Mesodermal cell (in vitro differentiated cells): ENCODE data around the gene FAM240B.

ENCODE experiments used
- H3K27ac ChIP-seq: 2 replicates; pipeline ENCODE4 v1.7.0; 2013; ENCODE audit warnings: mild to moderate bottlenecking, low read depth, low read length, moderate library complexity; ENCODE audit not compliant: severe bottlenecking
- H3K36me3 ChIP-seq: 2 replicates; pipeline ENCODE4 v1.7.1; 2013; ENCODE audit warnings: mild to moderate bottlenecking, low read length, moderate library complexity; ENCODE audit not compliant: control insufficient read depth, insufficient read depth
- H3K4me1 ChIP-seq: one replicate; pipeline ENCODE4 v1.7.1; 2013; ENCODE audit warnings: mild to moderate bottlenecking, low read length; ENCODE audit not compliant: insufficient read depth, control insufficient read depth, poor library complexity, severe bottlenecking
- H3K4me3 ChIP-seq: 2 replicates; pipeline ENCODE4 v1.7.0; 2013; ENCODE audit warnings: low read length, control low read depth, mild to moderate bottlenecking; ENCODE audit not compliant: insufficient read depth, poor library complexity, severe bottlenecking; ENCODE audit errors: extremely low read depth
- H3K9me3 ChIP-seq: 2 replicates; pipeline ENCODE4 v1.7.1; 2013; ENCODE audit warnings: mild to moderate bottlenecking, low read length, moderate library complexity; ENCODE audit not compliant: control insufficient read depth
- WGBS, 2 experiments: methylation state at CpG; one replicate each; pipeline ENCODE4 v1.1.5; 2013; ENCODE audit warnings: missing lambda C conversion rate in 2 of 2; ENCODE audit not compliant: insufficient coverage in 2 of 2; 5-methylcytosine and 5-hydroxymethylcytosine counted together

FAM240B gene

DNA sequence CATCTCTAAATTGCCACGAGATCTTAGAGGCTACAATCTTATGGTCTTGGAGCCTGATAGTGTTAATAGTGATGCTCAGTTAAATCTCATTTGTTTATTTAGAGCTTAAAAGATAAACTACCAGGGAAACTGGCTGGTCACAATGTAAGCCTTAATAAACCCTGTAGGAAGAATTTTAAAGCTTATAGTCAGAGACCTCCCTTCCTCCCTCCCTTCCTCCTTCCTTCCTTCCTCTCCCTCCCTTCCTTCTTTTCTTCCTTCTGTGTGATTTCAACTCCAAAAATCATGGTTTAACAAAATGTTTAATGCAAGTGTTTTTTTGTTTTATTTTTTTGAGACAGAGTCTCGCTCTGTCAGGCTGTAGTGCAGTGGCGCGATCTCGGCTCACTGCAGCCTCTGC lies 14.9 kb upstream of the FAM240B start:
- Histone ChIP-seq H3K36me3 (no peaks in the 10 kb centered on the region), H3K9me3 (no peaks in the 10 kb centered on the region), H3K27ac (no peak overlapping the region), H3K4me3 (no peak overlapping the region), H3K4me1 (no peaks in the 10 kb centered on the region)
- WGBS, 2 experiments = 89 to 98% methylated on average over 4 to 5 of the region's 5 CpGs

DNA sequence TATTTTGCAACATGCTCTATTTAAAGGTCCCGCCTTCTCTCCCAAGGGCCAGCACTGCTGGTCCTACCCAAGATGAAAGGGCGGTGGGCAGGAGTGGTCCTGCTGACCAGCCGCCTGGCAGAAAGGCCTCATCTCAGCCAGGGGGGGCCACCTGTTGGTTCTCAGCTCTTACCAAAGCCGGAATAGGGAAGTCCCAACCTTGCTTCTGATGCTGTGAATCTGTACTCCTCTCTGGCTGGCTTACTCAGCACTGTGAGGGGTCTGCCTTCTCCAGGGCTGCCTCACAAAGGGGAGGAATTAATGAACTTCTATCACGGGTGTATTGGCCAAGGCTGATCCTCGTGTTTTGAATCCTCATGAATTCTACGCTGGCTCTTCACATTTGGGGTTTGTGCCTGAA lies 13.6 kb upstream of the FAM240B start:
- no peak overlapping the region for H3K4me3 ChIP-seq
- no peaks in the 10 kb centered on the region for H3K36me3 ChIP-seq
- H3K27ac ChIP-seq = no peak overlapping the region
- no peaks in the 10 kb centered on the region for H3K9me3 ChIP-seq
- H3K4me1 ChIP-seq = no peaks in the 10 kb centered on the region
- 82 to 85% methylated on average over 6 to 7 of the region's 7 CpGs for WGBS, 2 experiments

DNA sequence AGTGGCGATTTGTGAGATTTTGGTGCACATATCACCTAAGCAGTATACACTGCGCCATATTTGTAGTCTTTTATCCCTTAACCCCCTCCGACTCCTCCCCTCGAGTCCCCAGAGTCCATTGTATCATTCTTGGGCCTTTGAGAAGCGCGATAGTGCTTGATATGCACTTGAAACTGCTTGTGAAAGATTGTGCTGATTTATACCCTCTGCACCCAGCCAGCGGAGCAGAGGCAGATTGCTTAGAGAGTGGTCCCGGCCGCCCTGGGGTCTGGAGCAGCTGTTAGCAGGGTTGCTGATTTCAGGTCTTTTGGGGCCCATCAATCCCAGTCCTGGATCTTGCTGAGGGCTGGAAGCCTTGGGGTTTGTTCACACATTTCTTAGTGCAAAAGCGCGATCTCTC lies 13.0 kb upstream of the FAM240B start:
- Histone ChIP-seq H3K4me1 (no peaks in the 10 kb centered on the region), H3K27ac (no peak overlapping the region), H3K9me3 (no peaks in the 10 kb centered on the region), H3K36me3 (no peaks in the 10 kb centered on the region), H3K4me3 (no peak overlapping the region)
- WGBS, 2 experiments = 91 to 96% methylated on average over 4 to 8 of the region's 11 CpGs

DNA sequence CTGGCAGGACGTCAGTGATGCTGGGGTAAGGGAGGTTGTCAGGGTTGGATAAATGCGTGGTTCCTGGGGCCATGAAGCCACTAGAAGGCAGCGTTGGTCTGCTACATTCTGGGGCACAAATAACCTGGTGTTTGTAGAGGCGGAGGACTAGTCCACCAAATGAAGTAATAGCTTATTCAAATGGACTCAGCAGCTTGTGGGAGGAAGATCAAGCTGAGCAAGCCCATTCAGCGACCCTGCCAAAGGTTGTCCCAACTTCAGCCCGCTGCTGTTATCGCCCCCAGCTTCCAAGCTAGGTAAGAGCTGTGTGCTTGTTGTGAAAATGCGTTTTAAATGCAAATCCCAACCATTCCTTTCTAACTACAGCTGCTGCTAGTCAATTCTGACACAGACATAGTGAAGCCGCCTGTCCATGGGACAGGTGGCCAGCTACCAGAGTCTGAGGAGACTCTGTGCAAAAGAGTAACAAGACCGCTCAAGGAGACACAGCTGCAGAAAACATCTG lies 7.6 kb upstream of the FAM240B start:
- H3K4me1 ChIP-seq = no peaks in the 10 kb centered on the region
- H3K4me3 ChIP-seq = no peak overlapping the region
- no peaks in the 10 kb centered on the region for H3K9me3 ChIP-seq
- H3K36me3 ChIP-seq = no peaks in the 10 kb centered on the region
- no peak overlapping the region for H3K27ac ChIP-seq
- WGBS, 2 experiments = 20 to 32% methylated on average over 4 to 7 of the region's 10 CpGs

DNA sequence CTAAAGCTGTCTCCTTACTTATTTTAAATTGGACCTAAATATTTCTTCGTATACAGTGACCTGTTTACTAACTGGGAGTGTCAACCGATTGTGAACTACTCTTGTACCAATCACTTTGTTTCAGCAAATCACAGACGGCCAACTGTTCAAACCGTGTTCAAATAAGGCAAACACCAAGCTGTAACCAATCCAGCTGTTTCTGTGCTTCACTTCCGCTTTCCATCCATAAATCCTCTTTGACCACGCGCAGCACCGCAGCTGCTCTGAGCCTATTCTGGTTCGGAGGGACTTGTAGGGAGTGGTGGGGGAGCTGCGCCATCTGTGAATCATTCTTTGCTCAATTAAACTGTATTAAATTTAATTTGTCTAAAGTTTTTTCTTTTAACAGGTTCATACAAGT lies 4.8 kb upstream of the FAM240B start:
- no peaks in the 10 kb centered on the region for H3K4me1 ChIP-seq
- no peaks in the 10 kb centered on the region for H3K36me3 ChIP-seq
- 77 to 100% methylated on average over 3 to 4 of the region's 10 CpGs for WGBS, 2 experiments

DNA sequence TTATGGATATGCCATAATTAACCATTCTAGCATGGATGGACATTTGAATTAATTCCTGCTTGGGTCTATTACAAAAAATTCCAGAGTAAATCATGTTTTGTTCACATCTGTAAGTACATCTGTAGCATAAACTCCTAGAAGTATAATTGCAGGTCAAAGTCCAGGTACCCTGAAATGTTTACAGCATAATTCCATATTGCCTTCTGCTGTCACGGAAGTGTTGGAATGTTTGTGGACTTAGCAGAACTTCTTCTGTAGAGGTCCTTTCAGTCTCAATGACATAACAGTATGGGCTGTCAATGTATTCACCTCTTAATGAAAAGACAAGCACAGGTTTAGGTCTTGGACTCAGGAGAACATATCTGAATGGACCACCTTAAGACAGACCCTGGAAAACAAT lies 1.8 kb downstream of the FAM240B start:
- no CpG with 5 or more reads among the region's 1 CpG for WGBS, 2 experiments
- Histone ChIP-seq H3K9me3 (no peaks in the 10 kb centered on the region), H3K36me3 (no peaks in the 10 kb centered on the region), H3K27ac (no peak overlapping the region), H3K4me3 (no peak overlapping the region), H3K4me1 (no peaks in the 10 kb centered on the region)

More for the DNA sequence above, 4.8 kb upstream of the FAM240B start:
- no peak overlapping the region for H3K4me3 ChIP-seq
- H3K9me3 ChIP-seq = no peaks in the 10 kb centered on the region
- no peak overlapping the region for H3K27ac ChIP-seq

DNA sequence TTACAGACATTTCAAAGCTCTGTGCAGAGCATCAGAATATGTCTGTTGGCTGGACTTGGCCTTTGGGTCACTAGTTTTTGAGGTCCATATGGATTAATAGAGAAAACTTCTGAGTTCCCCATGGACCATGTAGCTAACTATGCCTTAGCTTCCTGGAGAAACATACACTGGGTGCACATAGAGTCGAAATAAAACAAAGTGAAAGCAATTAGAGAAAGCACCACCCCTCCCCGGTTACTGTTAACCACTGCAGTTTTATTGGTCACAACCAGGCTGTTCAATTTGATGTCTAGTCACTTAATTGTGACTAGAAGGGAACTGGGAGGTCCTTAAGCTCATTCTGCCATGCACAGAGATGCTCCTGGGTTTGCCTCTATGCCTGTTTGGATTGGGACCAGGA lies 4.2 kb downstream of the FAM240B start:
- Histone ChIP-seq H3K4me3 (no peak overlapping the region), H3K27ac (no peak overlapping the region), H3K9me3 (no peaks in the 10 kb centered on the region), H3K36me3 (no peaks in the 10 kb centered on the region), H3K4me1 (no peaks in the 10 kb centered on the region)
- WGBS, 2 experiments = 58 to 67% methylated on average over 1 to 2 of the region's 2 CpGs

DNA sequence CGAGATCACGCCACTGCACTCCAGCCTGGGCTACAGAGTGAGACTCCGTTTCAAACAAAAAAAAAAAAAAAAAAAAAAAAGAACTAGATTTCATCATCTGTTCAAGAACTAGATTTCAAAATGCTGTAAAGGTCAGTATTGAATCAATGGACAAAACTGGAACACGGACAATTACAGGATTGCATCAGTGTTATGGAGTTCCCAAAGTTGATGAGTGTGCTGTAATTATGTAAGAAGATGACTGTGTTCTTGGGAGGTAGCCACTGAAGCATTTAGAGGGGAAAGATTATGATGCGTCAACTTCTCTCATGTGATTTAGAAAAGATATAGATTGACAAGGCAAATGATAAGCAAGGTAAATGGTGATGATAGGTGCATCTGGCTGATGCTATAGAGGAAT lies 6.5 kb downstream of the FAM240B start:
- no peak overlapping the region for H3K4me3 ChIP-seq
- no peaks in the 10 kb centered on the region for H3K36me3 ChIP-seq
- WGBS, 2 experiments = 87 to 100% methylated on average over 1 to 2 of the region's 5 CpGs
- no peaks in the 10 kb centered on the region for H3K4me1 ChIP-seq
- H3K9me3 ChIP-seq = no peaks in the 10 kb centered on the region
- H3K27ac ChIP-seq = no peak overlapping the region

DNA sequence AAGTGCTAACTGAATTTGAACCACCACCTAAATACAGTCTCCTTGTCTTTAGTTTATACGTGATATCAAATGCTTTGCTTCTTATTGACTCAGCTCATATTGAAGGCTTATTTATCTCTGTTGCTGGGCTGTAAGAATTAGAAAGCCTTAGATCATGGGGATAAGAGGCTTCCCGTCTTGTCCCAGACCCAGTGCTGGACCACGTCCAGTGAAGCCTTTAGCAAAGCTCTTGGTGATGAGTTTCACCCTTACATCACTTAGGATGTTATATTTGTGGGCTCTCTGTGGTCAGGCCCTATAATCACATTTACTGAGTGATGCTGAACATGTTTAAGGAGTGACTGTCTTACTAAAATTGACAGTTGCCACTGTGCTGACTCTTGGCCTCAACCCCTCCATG lies 11.2 kb downstream of the FAM240B start:
- WGBS, 2 experiments = 0% methylated on average over 1 of the region's 3 CpGs; no CpG with 5 or more reads in 1 of the 2 experiments
- Histone ChIP-seq H3K27ac (no peak overlapping the region), H3K9me3 (no peaks in the 10 kb centered on the region), H3K4me1 (peaks cover 2% of the 10 kb centered on the region), H3K4me3 (no peak overlapping the region), H3K36me3 (no peaks in the 10 kb centered on the region)

DNA sequence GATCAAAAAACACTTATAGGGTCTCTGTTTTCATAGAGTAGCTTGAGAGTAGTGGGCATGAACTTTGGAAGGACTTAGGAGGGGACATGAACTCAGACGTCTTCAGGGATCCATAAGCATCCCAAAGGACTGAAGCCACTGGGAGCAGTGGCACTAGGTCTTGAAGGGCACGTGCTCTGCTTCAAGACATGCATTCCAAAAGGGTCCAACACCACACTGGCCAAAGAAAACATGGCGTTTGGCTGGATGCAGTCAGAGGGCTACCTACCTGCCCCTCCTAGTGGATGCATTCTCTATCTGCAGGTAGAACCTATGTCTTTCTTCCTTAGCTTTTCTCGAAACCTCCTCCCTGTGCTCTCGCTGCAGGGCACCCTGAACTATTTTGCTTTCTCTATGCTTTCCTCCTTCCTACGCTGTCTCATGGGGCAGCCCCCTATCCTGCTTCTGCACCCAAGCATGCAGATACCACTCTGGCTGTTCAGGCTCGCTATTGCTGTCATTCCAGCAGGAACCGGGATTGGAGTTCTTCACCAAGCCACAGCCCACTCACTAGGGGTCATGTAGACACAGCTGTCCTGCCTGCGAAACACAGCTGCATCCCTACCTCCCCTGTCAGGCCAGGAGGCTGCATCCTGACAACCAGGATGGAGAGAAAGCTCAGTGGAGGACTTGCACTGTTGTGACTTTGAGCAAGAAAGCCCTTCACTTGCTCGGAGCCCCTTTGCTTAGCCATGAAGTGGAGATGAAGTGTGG lies 11.9 kb downstream of the FAM240B start:
- WGBS, 2 experiments = 65 to 79% methylated on average over 6 to 8 of the region's 10 CpGs
- Histone ChIP-seq H3K4me1 (peaks cover 2% of the 10 kb centered on the region), H3K9me3 (no peaks in the 10 kb centered on the region), H3K36me3 (no peaks in the 10 kb centered on the region), H3K4me3 (no peak overlapping the region), H3K27ac (no peak overlapping the region)

DNA sequence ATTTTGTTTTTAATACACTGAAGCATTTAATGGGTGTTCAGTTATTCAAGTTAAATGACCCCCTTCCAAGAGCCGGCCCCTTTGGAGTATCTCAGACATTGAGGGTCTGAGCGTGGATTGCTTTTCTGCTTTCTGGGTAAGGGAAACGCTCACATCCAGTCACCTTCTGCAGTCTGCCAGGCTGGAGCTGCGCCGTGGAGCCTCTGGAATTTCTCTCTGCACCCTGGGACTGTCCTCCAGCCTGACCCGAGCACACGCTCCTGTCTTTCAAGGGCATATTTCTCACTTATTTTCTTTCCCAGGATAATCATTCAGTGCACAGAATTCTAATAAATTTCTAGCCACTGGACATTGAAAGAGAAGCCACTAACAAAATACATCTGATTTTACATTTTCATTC lies 13.4 kb downstream of the FAM240B start:
- whole genome bisulfite sequencing, 2 experiments = 68 to 84% methylated on average over 7 of the region's 7 CpGs
- H3K9me3 ChIP-seq = no peaks in the 10 kb centered on the region
- H3K36me3 ChIP-seq = no peaks in the 10 kb centered on the region
- no peak overlapping the region for H3K4me3 ChIP-seq
- H3K4me1 ChIP-seq = peaks cover 2% of the 10 kb centered on the region
- no peak overlapping the region for H3K27ac ChIP-seq
